Ascending aorta (tissue), 2 donors: ENCODE results near the gene PGLYRP4. TPM values are rescaled to one million over a fixed set of nuclear protein-coding genes. Genes with fewer than 3 reads are reported as not detected.

Source experiments
- DNase-seq, 2 donors: peaks; one replicate each; pipeline ENCODE4 v3.0.0-alpha.2; 2019; ENCODE audit warnings: low spot score in 2 of 2
- H3K27ac ChIP-seq, 2 donors: fragments of 200-600 bp; sonication (generic); one replicate each; pipeline ENCODE4 v1.5.1; 2016 to 2017; ENCODE audit warnings: mild to moderate bottlenecking in 1 of 2
- H3K27me3 ChIP-seq: fragments of 200-600 bp; sonication (generic); one replicate; pipeline ENCODE4 v1.5.1; 2017
- H3K36me3 ChIP-seq, 2 donors: fragments of 200-600 bp; sonication (generic); one replicate each; pipeline ENCODE4 v1.5.1; 2016
- H3K4me1 ChIP-seq, 2 donors: fragments of 200-600 bp; sonication (generic); one replicate each; pipeline ENCODE4 v1.5.1; 2016 to 2017; ENCODE audit warnings: mild to moderate bottlenecking in 1 of 2
- H3K4me3 ChIP-seq, 2 donors: fragments of 200-600 bp; sonication (generic); one replicate each; pipeline ENCODE4 v1.5.1; 2016 to 2017; ENCODE audit warnings: mild to moderate bottlenecking in 1 of 2
- H3K9me3 ChIP-seq, 2 donors: fragments of 200-600 bp; sonication (generic); one replicate each; pipeline ENCODE4 v1.5.1; 2016
- intact Hi-C: fragments of 100-400 bp; cut with DNase I; formaldehyde crosslinking; loops from one replicate; pipeline ENCODE4 v1.15.1; 2023
- total RNA-seq: library from RNA; depleted of rRNA; stranded (reverse); fragments of >200 nt; gene quantifications from one replicate; pipeline ENCODE4 v1.1.0, GENCODE V29; 2016
- TF ChIP-seq, protein P1 (sequence below), 3 experiments: fragments of 200-600 bp in 2 of 3; fragments of 450-650 bp in 1 of 3; sonication (generic) in 2 of 3; IDR thresholded peaks; one replicate each; pipeline ENCODE4 v1.5.1; 2016 to 2019; ENCODE audit warnings: antibody characterized with exemption in 3 of 3, mild to moderate bottlenecking in 1 of 3, moderate library complexity in 1 of 3

Gene PGLYRP4
- total RNA-seq, 1 donor from 2014 or later: not detected

GRCh38 chr1:153302308-153302707, 46.3 kb downstream of the PGLYRP4 start:
- Histone ChIP-seq H3K27me3 (no peaks in the 10 kb centered on the region), H3K4me1 (no peaks in the 10 kb centered on the region), H3K36me3 (no peaks in the 10 kb centered on the region), H3K27ac (no peak overlapping the region), H3K4me3 (no peak overlapping the region), H3K9me3 (no peaks in the 10 kb centered on the region)
- intact Hi-C loops: no loop called here
- no peak for DNase-seq
- TF ChIP-seq, protein P1, sequence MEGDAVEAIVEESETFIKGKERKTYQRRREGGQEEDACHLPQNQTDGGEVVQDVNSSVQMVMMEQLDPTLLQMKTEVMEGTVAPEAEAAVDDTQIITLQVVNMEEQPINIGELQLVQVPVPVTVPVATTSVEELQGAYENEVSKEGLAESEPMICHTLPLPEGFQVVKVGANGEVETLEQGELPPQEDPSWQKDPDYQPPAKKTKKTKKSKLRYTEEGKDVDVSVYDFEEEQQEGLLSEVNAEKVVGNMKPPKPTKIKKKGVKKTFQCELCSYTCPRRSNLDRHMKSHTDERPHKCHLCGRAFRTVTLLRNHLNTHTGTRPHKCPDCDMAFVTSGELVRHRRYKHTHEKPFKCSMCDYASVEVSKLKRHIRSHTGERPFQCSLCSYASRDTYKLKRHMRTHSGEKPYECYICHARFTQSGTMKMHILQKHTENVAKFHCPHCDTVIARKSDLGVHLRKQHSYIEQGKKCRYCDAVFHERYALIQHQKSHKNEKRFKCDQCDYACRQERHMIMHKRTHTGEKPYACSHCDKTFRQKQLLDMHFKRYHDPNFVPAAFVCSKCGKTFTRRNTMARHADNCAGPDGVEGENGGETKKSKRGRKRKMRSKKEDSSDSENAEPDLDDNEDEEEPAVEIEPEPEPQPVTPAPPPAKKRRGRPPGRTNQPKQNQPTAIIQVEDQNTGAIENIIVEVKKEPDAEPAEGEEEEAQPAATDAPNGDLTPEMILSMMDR (IDR thresholded peaks at IDR 0.05): no peak

DNA sequence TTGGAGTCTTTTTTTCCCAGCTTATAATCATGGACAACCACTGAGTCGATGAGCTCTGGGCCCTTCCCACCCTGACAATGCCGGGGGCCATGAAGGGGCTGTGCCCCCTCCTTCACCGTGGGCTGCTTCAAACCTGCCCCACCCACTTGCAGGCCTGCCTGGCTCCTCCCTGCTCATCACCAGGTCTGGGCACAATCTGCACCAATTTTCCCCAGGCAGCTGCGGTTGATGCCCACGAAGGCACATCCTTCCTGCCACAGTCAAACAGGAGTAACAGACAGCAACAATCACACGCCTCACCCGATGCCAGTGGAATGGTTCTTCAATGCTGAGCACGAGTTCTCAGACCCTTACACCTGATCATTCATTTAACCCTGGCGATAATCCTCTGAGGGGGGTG, 54.8 kb downstream of the PGLYRP4 start:
- TF ChIP-seq, protein P1 (IDR thresholded peaks at IDR 0.05): no peak
- Histone ChIP-seq H3K27ac (no peak overlapping the region), H3K4me1 (no peaks in the 10 kb centered on the region), H3K9me3 (no peaks in the 10 kb centered on the region), H3K4me3 (no peak overlapping the region), H3K27me3 (no peaks in the 10 kb centered on the region), H3K36me3 (no peaks in the 10 kb centered on the region)
- no peak for DNase-seq
- intact Hi-C loops: no loop called here

GRCh38 chr1:153293480-153293775, 55.2 kb downstream of the PGLYRP4 start:
- Histone ChIP-seq H3K4me3 (no peak overlapping the region), H3K27ac (no peak overlapping the region), H3K27me3 (no peaks in the 10 kb centered on the region), H3K36me3 (no peaks in the 10 kb centered on the region), H3K9me3 (no peaks in the 10 kb centered on the region), H3K4me1 (no peaks in the 10 kb centered on the region)
- TF ChIP-seq, protein P1 (IDR thresholded peaks at IDR 0.05): no peak
- DNase-seq: no peak
- intact Hi-C loops: no loop called here

GRCh38 chr1:153292740-153293479, 55.7 kb downstream of the PGLYRP4 start:
- Histone ChIP-seq H3K27ac (no peak overlapping the region), H3K4me1 (no peaks in the 10 kb centered on the region), H3K27me3 (no peaks in the 10 kb centered on the region), H3K36me3 (no peaks in the 10 kb centered on the region), H3K4me3 (no peak overlapping the region), H3K9me3 (no peaks in the 10 kb centered on the region)
- intact Hi-C loops: no loop called here
- TF ChIP-seq, protein P1 (IDR thresholded peaks at IDR 0.05): no peak
- DNase-seq: no peak

- intact Hi-C loops: no loop called here
- H3K27me3 ChIP-seq: no peaks in the 10 kb centered on the region
- no peaks in the 10 kb centered on the region for H3K36me3 ChIP-seq
- DNase-seq: no peak
- no peaks in the 10 kb centered on the region for H3K9me3 ChIP-seq
- H3K27ac ChIP-seq: no peak overlapping the region
- TF ChIP-seq, protein P1 (IDR thresholded peaks at IDR 0.05): no peak
- H3K4me3 ChIP-seq: no peak overlapping the region
- H3K4me1 ChIP-seq: no peaks in the 10 kb centered on the region
Measured at GRCh38 chr1:153292185-153292584, 56.5 kb downstream of the PGLYRP4 start.

- no peaks in the 10 kb centered on the region for H3K27me3 ChIP-seq
- TF ChIP-seq, protein P1 (IDR thresholded peaks at IDR 0.05): no peak
- H3K36me3 ChIP-seq: no peaks in the 10 kb centered on the region
- no peaks in the 10 kb centered on the region for H3K9me3 ChIP-seq
- H3K27ac ChIP-seq: no peak overlapping the region
- intact Hi-C loops: no loop called here
- H3K4me1 ChIP-seq: no peaks in the 10 kb centered on the region
- H3K4me3 ChIP-seq: no peak overlapping the region
- no peak for DNase-seq
Measured at GRCh38 chr1:153291514-153291913, 57.1 kb downstream of the PGLYRP4 start.
